HepG2 (cell line): ENCODE data around the gene SLAMF9. TPM values are rescaled to one million over a fixed set of nuclear protein-coding genes. Genes with fewer than 3 reads are reported as not detected.

Experiments
- ATAC-seq: fragments of 200-7000 bp; cut with Tn5 transposase; 3 replicates; pipeline ENCODE4 v1.9.1; 2020; ENCODE audit warnings: mild to moderate bottlenecking, moderate library complexity
- BruUV-seq: library from RNA; stranded (reverse); fragments of 400-500 nt; replicated peaks from 2 replicates; lab custom pipeline; 2021; lab: Mats Ljungman, UMichigan
- CTCF ChIA-PET: fragments of 300-600 bp; formaldehyde crosslinking; extraction: SDS; loops from one replicate; lab custom pipeline; 2021; ENCODE audit warnings: low total read pairs, inconsistent platforms, low intra/inter-chr PET ratio; lab: Yijun Ruan, JAX
- POLR2A ChIA-PET: fragments of 350-600 bp; sonication (Branson Sonifier 250); formaldehyde crosslinking; loops from one replicate; lab custom pipeline; 2020; ENCODE audit warnings: antibody characterized with exemption, inconsistent platforms; lab: Yijun Ruan, JAX
- DNase-seq: peaks from one replicate; pipeline ENCODE4 v3.0.0-alpha.2; 2015; ENCODE audit warnings: low spot score
- FAIRE-seq: peaks from 3 replicates; lab custom pipeline; 2011; peaks lifted over from hg19 to GRCh38; lab: Jason Lieb, UNC
- H2AFZ ChIP-seq: one replicate; pipeline ENCODE4 v1.6.1; 2011; ENCODE audit warnings: low read length, inconsistent platforms
- H3K27ac ChIP-seq: fragments of 300-600 bp; 3 replicates; pipeline ENCODE4 v1.8.0; 2011; ENCODE audit warnings: mixed run types, mild to moderate bottlenecking, mixed read lengths, low read length, inconsistent platforms; ENCODE audit not compliant: insufficient read depth; ENCODE audit errors: extremely low read length
- H3K27me3 ChIP-seq, 2 experiments: fragments of 200-600 bp in 1 of 2; 2 replicates in 1 of 2; 3 replicates in 1 of 2; pipeline versions ENCODE4 v1.6.0 to v1.8.0; 2011; ENCODE audit warnings: low read length in 2 of 2, mild to moderate bottlenecking in 2 of 2, moderate library complexity in 2 of 2, inconsistent platforms in 1 of 2; ENCODE audit not compliant: insufficient read depth in 2 of 2, control insufficient read depth in 1 of 2
- H3K36me3 ChIP-seq, 2 experiments: fragments of 200-600 bp in 1 of 2; replicated peaks in 1 of 2; 2 replicates in 1 of 2; 3 replicates in 1 of 2; pipeline versions ENCODE4 v1.5.1 to v1.8.0; 2011; ENCODE audit warnings: low read length in 2 of 2, inconsistent platforms in 1 of 2; ENCODE audit not compliant: insufficient read depth in 2 of 2, control insufficient read depth in 1 of 2
- H3K4me1 ChIP-seq: 2 replicates; pipeline ENCODE4 v1.5.1; 2012; ENCODE audit warnings: low read length, inconsistent platforms; ENCODE audit not compliant: insufficient read depth
- H3K4me2 ChIP-seq: 2 replicates; pipeline ENCODE4 v1.6.0; 2011; ENCODE audit warnings: low read depth, low read length, inconsistent platforms
- H3K4me3 ChIP-seq, 3 experiments: fragments of 200-600 bp in 1 of 3; sonication (generic), shearing (Covaris generic) in 1 of 3; replicated peaks in 1 of 3; 2 replicates each; pipeline ENCODE4 v1.5.1; 2011 to 2016; ENCODE audit warnings: low read length in 3 of 3, inconsistent platforms in 2 of 3, low read depth in 2 of 3, mild to moderate bottlenecking in 2 of 3, control low read depth in 1 of 3, mixed read lengths in 1 of 3; ENCODE audit not compliant: insufficient read depth in 1 of 3
- H3K79me2 ChIP-seq: one replicate; pipeline ENCODE4 v1.6.1; 2011; ENCODE audit warnings: low read length, inconsistent platforms; ENCODE audit not compliant: insufficient read depth
- H3K9ac ChIP-seq: 2 replicates; pipeline ENCODE4 v1.6.0; 2011; ENCODE audit warnings: mild to moderate bottlenecking, low read depth, low read length, inconsistent platforms; ENCODE audit not compliant: insufficient read depth
- H3K9me3 ChIP-seq: 2 replicates; pipeline ENCODE4 v1.5.1; 2012; ENCODE audit warnings: mild to moderate bottlenecking, low read length
- H4K20me1 ChIP-seq: 2 replicates; pipeline ENCODE4 v1.6.0; 2011; ENCODE audit warnings: inconsistent platforms, mild to moderate bottlenecking, low read length, moderate library complexity; ENCODE audit not compliant: insufficient read depth
- FOXJ3 ChIP-seq: sonication (generic); formaldehyde crosslinking; IDR thresholded peaks from 2 replicates; pipeline ENCODE4 v1.4.0; 2020; ENCODE audit warnings: missing genetic modification reagents, mild to moderate bottlenecking, borderline replicate concordance
- HNRNPH1 ChIP-seq: fragments of 200-400 bp; formaldehyde crosslinking; optimal IDR thresholded peaks from 2 replicates; pipeline ENCODE3; 2017; ENCODE audit warnings: mild to moderate bottlenecking, low read depth, low read length
- MEF2D ChIP-seq: sonication (generic); formaldehyde crosslinking; IDR thresholded peaks from 2 replicates; pipeline ENCODE4 v1.5.1; 2020; ENCODE audit warnings: mild to moderate bottlenecking, missing genetic modification reagents
- MIER2 ChIP-seq: IDR thresholded peaks from 2 replicates; pipeline ENCODE4 v1.6.1; 2016; ENCODE audit warnings: missing biosample characterization, missing genetic modification reagents
- MTA3 ChIP-seq: sonication (generic); formaldehyde crosslinking; IDR thresholded peaks from 2 replicates; pipeline ENCODE4 v1.4.0; 2020; ENCODE audit warnings: missing genetic modification reagents
- NBN ChIP-seq: fragments of 450-650 bp; conservative IDR thresholded peaks from 2 replicates; pipeline ENCODE4 v1.6.1; 2017
- NCOR1 ChIP-seq: fragments of 200-600 bp; sonication (generic); IDR thresholded peaks from 2 replicates; pipeline ENCODE4 v1.7.0; 2017; ENCODE audit warnings: antibody characterized with exemption, low read length, borderline replicate concordance
- ZNF235 ChIP-seq: sonication (generic); formaldehyde crosslinking; IDR thresholded peaks from 2 replicates; pipeline ENCODE4 v1.8.1; 2023; ENCODE audit warnings: mild to moderate bottlenecking, missing genetic modification reagents, borderline replicate concordance
- ZNF263 ChIP-seq: sonication (generic); formaldehyde crosslinking; IDR thresholded peaks from 2 replicates; pipeline ENCODE4 v1.4.0; 2020; ENCODE audit warnings: missing genetic modification reagents
- ZNF567 ChIP-seq: sonication (generic); formaldehyde crosslinking; IDR thresholded peaks from 2 replicates; pipeline ENCODE4 v1.8.1; 2023; ENCODE audit warnings: mild to moderate bottlenecking, missing genetic modification reagents, borderline replicate concordance
- ZNF75D ChIP-seq: sonication (generic); formaldehyde crosslinking; IDR thresholded peaks from 2 replicates; pipeline ENCODE4 v1.8.1; 2023; ENCODE audit warnings: missing genetic modification reagents, mild to moderate bottlenecking, borderline replicate concordance
- ZSCAN12 ChIP-seq: sonication (generic); formaldehyde crosslinking; IDR thresholded peaks from 2 replicates; pipeline ENCODE4 v1.9.0; 2021; ENCODE audit warnings: mild to moderate bottlenecking, missing genetic modification reagents
- WGBS: methylation state at CpG from one replicate; pipeline ENCODE4 v1.1.6; 2017; ENCODE audit warnings: low lambda C conversion rate; 5-methylcytosine and 5-hydroxymethylcytosine counted together
- in situ Hi-C: cut with HindIII; loops from 2 replicates; pipeline ENCODE4 v1.10.0; 2017; ENCODE audit warnings: low pct_unique_long_range_greater_than_20kb; ENCODE audit not compliant: extremely low pct_ligation_motif_present
- intact Hi-C: fragments of 100-400 bp; cut with micrococcal nuclease; formaldehyde crosslinking; loops from one replicate; pipeline ENCODE4 v1.10.0; 2022; ENCODE audit not compliant: unreplicated experiment
- polyA plus RNA-seq, 8 experiments: library from polyadenylated mRNA; depleted of rRNA in 3 of 8; stranded (reverse) in 7 of 8; unstranded in 1 of 8; fragments of >200 nt; fragmentation: Illumina TruSeq in 4 of 8; extraction: Trizol in 4 of 8; gene quantifications; 2 replicates each; pipeline versions ENCODE4 v1.2.1 to v1.2.3, GENCODE V29; 2011 to 2016; ENCODE audit warnings: low read depth in 4 of 8, missing spikeins in 1 of 8, mixed read lengths in 1 of 8; ENCODE audit not compliant: insufficient read depth in 1 of 8
- total RNA-seq, 5 experiments: library from RNA; depleted of rRNA; stranded (reverse); fragments of >200 nt; fragmentation: Illumina TruSeq; extraction: Trizol; gene quantifications; 2 replicates each; pipeline ENCODE4 v1.2.3, GENCODE V29; 2016; ENCODE audit warnings: low read depth in 1 of 5
- TF ChIP-seq, protein P1 (sequence below): IDR thresholded peaks from 2 replicates; pipeline ENCODE4 v1.6.1; 2012; ENCODE audit warnings: low read depth, low read length, improper control_type of control experiment
- TF ChIP-seq, protein P2 (sequence below): IDR thresholded peaks from 2 replicates; pipeline ENCODE4 v1.6.1; 2018; ENCODE audit warnings: missing genetic modification reagents
- TF ChIP-seq, protein P3 (sequence below): sonication (generic); formaldehyde crosslinking; IDR thresholded peaks from 2 replicates; pipeline ENCODE4 v1.4.0; 2020; ENCODE audit warnings: mild to moderate bottlenecking, missing genetic modification reagents, borderline replicate concordance
- TF ChIP-seq, protein P4 (sequence below): sonication (generic); formaldehyde crosslinking; conservative IDR thresholded peaks from 2 replicates; pipeline ENCODE4 v1.8.0; 2022; ENCODE audit warnings: missing genetic modification reagents

Gene SLAMF9
- total and polyA plus RNA-seq, 2 of the 13 experiments (the other 11 are each of a cell fraction or from before 2014, with no cell fraction given), result 0.82 TPM; not detected in 1

DNA sequence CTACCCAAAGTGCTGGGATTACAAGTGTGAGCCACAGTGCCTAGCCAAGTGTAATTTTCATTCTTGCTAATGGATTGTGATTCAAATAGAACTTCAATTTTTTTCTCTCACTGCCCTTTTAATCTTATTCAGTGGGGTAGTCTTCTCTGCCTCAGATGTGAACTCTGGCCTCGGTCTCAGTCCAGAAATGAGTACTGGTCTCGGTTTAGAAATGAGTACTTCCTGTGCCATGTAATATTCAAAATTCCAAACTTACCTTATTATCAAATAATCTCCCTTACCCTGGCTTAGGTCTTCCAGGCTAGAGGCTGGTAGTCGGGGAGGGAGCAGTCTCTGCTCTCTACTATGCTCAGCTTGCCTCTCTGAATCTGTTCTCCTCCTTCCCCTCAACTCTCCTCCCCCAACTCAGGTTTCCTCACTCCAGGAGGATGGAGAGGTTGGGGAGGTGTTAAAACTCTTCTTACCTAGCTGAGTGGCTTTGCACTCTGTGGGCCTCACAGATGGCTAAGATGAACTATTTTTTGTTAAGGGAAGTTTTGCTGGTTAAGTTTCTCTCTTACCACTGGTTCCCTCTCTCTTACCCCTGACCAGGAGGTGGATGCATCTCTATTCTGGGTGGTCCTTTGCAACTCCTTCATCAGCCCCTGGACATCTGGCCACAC, 4.8 kb upstream of the SLAMF9 start:
- intact Hi-C loops (no loop called here), in situ Hi-C loops (no loop called here)
- ChIA-PET CTCF (no interaction called here), POLR2A (no interaction called here)
- peaks cover 0 to 10% of the 10 kb centered on the region in 2 experiments; a peak in 2 of 5 replicates for H3K27me3 ChIP-seq
- WGBS, result 1% methylated on average over 3 of the region's 3 CpGs
- no peaks in the 10 kb centered on the region for H3K9me3 ChIP-seq
- TF ChIP-seq, protein P1, sequence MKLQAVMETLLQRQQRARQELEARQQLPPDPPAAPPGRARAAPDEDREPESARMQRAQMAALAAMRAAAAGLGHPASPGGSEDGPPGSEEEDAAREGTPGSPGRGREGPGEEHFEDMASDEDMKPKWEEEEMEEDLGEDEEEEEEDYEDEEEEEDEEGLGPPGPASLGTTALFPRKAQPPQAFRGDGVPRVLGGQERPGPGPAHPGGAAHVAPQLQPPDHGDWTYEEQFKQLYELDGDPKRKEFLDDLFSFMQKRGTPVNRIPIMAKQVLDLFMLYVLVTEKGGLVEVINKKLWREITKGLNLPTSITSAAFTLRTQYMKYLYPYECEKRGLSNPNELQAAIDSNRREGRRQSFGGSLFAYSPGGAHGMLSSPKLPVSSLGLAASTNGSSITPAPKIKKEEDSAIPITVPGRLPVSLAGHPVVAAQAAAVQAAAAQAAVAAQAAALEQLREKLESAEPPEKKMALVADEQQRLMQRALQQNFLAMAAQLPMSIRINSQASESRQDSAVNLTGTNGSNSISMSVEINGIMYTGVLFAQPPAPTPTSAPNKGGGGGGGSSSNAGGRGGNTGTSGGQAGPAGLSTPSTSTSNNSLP, result no peak
- TF ChIP-seq, protein P2, sequence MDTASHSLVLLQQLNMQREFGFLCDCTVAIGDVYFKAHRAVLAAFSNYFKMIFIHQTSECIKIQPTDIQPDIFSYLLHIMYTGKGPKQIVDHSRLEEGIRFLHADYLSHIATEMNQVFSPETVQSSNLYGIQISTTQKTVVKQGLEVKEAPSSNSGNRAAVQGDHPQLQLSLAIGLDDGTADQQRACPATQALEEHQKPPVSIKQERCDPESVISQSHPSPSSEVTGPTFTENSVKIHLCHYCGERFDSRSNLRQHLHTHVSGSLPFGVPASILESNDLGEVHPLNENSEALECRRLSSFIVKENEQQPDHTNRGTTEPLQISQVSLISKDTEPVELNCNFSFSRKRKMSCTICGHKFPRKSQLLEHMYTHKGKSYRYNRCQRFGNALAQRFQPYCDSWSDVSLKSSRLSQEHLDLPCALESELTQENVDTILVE (CRISPR knock-in tag), result no peak
- TF ChIP-seq ZNF75D (no peak), ZNF235 (CRISPR knock-in tag) (no peak), ZSCAN12 (CRISPR knock-in tag) (no peak), HNRNPH1 (no peak), MTA3 (CRISPR knock-in tag) (no peak), NCOR1 (no peak), MIER2 (CRISPR knock-in tag) (no peak), ZNF567 (CRISPR knock-in tag) (no peak), FOXJ3 (CRISPR knock-in tag) (no peak), ZNF263 (no peak), MEF2D (CRISPR knock-in tag) (no peak), NBN (no peak)
- TF ChIP-seq, protein P3, sequence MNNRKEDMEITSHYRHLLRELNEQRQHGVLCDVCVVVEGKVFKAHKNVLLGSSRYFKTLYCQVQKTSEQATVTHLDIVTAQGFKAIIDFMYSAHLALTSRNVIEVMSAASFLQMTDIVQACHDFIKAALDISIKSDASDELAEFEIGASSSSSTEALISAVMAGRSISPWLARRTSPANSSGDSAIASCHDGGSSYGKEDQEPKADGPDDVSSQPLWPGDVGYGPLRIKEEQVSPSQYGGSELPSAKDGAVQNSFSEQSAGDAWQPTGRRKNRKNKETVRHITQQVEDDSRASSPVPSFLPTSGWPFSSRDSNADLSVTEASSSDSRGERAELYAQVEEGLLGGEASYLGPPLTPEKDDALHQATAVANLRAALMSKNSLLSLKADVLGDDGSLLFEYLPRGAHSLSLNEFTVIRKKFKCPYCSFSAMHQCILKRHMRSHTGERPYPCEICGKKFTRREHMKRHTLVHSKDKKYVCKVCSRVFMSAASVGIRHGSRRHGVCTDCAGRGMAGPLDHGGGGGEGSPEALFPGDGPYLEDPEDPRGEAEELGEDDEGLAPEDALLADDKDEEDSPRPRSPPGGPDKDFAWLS, result no peak
- TF ChIP-seq, protein P4, sequence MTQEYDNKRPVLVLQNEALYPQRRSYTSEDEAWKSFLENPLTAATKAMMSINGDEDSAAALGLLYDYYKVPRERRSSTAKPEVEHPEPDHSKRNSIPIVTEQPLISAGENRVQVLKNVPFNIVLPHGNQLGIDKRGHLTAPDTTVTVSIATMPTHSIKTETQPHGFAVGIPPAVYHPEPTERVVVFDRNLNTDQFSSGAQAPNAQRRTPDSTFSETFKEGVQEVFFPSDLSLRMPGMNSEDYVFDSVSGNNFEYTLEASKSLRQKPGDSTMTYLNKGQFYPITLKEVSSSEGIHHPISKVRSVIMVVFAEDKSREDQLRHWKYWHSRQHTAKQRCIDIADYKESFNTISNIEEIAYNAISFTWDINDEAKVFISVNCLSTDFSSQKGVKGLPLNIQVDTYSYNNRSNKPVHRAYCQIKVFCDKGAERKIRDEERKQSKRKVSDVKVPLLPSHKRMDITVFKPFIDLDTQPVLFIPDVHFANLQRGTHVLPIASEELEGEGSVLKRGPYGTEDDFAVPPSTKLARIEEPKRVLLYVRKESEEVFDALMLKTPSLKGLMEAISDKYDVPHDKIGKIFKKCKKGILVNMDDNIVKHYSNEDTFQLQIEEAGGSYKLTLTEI (CRISPR knock-in tag), result no peak
- no peak overlapping the region for H3K4me3 ChIP-seq
- BruUV-seq, result no TSS peak
- H3K27ac ChIP-seq, result no peak overlapping the region
- no peaks in the 10 kb centered on the region for H3K36me3 ChIP-seq
- H3K4me1 ChIP-seq, result no peaks in the 10 kb centered on the region
- FAIRE-seq (no peak), DNase-seq (no peak), ATAC-seq (no peak)
- H3K79me2 ChIP-seq, result no peaks in the 10 kb centered on the region
- H3K4me2 ChIP-seq, result no peak overlapping the region
- H2AFZ ChIP-seq, result no peak overlapping the region
- H3K9ac ChIP-seq, result no peak overlapping the region
- no peaks in the 10 kb centered on the region for H4K20me1 ChIP-seq
